HG02678 (cell line): ENCODE results near the gene IFI16.
A peak's percentile ranks its signal among the peaks of the same experiment; 100 is the strongest.
"Not testable (repeated sequence)": the region's sequence is repeated elsewhere in the genome, so short reads cannot be mapped to it uniquely, and the experiment has no call there.

ENCODE experiments used
- ATAC-seq: cut with Tn5 transposase; IDR thresholded peaks from one replicate; pipeline ENCODE4 v1.9.1; 2021; ENCODE audit warnings: mild to moderate bottlenecking, moderate library complexity; ENCODE audit not compliant: unreplicated experiment

The IFI16 gene

GRCh38 chr1:159006210-159006807, 3.4 kb upstream of the IFI16 start:
- ATAC-seq = not testable (repeated sequence)

DNA sequence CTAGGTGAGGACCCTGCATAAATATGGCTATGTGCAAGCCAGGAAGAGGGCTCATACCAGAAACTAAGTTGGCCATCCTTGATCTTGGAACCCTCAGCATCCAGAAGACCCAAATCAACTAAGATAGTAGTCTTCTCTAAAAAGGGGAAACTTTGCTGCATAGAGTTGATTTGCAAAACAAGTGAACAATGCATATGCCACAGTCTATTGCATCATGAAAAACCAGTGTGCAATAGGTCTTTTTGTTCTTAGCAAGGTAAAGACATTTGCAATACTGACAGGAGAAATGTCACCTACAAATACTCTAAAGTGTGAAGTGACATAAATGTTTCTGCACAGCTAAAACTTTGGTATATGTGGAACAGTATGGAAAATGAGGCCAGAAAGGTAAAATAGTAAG, 2.0 kb upstream of the IFI16 start:
- ATAC-seq = no peak

DNA sequence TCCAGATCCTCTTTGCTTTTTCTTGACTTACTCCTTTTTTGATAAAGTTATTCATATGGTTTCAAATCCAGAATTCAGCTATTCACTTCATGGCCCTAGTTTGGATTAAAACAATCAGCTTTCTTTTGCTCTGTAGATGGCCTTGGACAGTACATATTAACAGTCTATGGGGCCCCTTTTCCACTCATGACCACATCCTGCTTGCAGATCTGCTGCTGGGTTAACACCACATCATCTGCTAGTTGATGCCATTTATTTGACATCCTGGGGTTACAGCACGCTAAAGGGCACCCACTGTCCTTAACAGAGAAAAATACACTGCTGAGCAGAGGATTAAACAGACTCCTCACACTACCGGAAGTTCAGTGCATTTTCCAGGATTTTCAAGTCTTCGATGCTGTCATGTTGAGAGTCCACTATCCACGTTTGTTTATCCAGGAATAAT, 941 bp upstream of the IFI16 start:
- ATAC-seq = peak; percentile 76

DNA sequence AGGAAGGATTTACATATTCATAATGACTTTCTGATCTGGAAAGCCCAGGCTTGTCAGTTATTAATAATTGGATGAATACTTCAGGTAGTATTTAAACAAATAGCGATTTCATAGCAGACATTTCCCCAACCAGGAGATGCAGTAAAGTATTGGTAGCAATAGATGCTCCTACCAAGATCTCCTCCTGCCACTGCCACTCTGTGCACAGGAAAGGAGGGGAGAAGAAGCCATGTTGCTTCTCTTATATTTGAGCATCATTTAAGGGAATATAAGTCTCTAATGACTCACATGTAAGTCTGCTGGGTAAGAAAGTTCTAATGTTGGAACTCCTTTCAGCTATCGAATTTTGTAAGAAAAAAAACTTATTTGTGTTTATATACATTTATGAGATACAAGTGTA, 420 bp upstream of the IFI16 start:
- peak; percentile 19 for ATAC-seq

DNA sequence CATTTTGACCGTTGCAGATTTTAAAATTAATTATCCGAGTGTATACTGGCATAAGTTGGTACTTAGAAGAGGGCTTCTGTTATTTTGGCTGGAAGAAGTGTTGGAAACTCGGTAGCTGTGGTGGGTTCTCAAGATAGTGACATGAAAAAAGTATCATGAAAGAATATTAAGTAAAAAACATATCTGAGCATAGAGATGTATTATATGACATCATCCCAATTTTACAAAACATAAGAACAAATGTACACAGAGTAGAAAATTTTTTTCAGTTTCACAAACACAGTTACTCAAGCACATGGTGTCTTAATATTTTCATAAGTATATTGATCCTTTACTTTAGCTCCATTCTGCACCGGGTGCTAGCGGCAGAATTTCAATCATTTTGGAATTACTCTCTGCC, 684 bp downstream of the IFI16 start:
- ATAC-seq = no peak

DNA sequence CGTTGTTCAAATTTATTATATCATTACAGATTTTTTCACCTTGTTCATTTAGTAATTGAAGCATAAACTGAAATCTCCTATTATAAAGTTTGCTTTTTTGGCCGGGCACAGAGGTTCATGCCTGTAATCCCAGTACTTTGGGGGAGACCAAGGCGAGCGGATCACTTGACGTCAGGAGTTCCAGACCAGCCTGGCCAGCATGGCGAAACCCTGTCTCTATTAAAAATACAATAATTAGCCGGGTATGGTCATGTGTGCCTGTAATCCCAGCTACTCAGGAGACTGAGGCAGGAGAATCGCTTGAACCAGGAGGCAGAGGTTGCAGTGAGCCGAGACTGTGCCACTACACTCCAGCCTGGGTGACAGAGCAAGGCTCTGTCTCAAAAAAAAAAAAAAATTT, 1.3 kb downstream of the IFI16 start:
- ATAC-seq = not testable (repeated sequence)

GRCh38 chr1:159011751-159012150, 2.0 kb downstream of the IFI16 start:
- no peak for ATAC-seq

DNA sequence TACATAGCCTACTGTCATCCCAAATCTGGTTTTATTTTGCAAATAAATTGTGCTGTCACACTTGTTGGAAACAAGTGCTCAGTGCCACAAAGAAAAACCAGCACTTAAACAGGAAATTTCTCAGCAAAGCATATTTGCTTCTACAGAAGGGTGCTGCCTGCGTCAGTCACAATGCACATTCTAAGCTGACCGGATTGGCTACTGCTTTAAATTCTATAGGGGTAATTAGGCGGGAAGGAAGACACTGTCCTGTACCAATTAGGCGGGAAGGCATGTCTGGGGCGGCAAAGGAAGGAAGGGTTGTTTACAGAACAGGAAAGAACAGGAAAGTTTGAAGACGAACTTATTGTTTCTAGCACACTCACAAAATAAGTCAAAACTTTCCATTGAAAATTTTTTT, 2.8 kb downstream of the IFI16 start:
- peak; percentile 28 for ATAC-seq

GRCh38 chr1:159014003-159014571, 4.4 kb downstream of the IFI16 start:
- no peak for ATAC-seq

GRCh38 chr1:159014851-159015250, 5.1 kb downstream of the IFI16 start:
- no peak for ATAC-seq

DNA sequence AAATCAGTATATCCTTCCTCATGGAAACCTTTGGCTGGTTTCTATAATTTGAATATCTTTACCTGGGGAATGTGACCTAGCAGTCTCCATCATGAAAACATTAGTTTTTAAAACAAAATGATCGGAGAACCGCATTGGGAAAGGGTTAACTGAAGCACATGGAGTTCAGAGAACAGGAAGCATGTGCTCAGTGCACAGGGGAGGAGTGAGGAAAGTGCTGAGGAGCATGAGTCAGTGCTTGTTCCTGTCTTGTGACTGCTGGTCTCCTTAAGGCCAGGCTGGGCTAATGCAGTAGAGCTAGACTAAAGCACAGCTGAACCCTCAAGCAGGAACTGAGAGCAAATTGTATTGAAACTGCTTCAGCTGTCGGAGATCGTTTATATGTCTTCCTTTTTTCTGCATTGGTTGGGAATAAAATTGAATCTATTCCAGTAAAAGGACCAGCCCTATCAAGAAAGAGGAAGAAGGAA, 5.8 kb downstream of the IFI16 start:
- peak; percentile 95 for ATAC-seq

GRCh38 chr1:159023723-159024122, 14.0 kb downstream of the IFI16 start:
- no peak for ATAC-seq

GRCh38 chr1:159025043-159025442, 15.3 kb downstream of the IFI16 start:
- ATAC-seq = no peak

DNA sequence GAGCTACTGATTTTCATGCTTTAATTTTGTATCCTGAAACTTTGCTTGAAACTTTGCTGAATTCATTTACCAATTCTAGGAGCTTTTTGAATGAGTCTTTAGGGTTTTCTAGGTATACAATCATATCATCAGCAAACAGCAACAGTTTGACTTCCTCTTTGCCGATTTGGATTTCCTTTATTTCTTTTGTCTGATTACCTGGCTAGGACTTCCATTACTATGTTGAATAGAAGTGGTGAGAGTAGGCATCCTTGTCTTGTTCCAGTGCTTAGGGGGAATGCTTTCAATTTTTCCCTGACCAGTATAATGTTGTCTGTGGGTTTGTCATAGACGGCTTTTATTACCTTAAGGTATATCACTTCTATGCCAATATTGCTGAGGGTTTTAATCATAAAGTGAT, 17.1 kb downstream of the IFI16 start:
- ATAC-seq = not testable (repeated sequence)

DNA sequence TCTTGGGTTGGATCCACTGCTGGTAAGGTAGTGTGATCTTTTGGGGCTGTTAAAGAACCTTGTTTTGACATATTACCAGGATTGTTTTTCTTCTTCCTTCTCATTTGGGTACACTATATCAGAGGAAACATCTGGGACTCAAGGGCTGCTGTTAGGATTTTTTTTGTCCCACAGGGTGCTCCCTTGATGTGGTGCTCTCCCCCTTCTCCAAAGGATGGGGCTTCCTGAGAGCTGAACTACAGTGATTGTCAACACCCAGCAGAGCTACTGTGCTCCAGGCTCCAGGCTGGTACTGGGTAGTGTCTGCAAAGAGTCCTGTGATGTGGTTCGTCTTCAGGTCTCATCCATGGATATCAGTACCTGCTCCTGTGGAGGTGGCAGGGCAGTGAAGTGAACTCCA, 20.6 kb downstream of the IFI16 start:
- ATAC-seq = no peak

DNA sequence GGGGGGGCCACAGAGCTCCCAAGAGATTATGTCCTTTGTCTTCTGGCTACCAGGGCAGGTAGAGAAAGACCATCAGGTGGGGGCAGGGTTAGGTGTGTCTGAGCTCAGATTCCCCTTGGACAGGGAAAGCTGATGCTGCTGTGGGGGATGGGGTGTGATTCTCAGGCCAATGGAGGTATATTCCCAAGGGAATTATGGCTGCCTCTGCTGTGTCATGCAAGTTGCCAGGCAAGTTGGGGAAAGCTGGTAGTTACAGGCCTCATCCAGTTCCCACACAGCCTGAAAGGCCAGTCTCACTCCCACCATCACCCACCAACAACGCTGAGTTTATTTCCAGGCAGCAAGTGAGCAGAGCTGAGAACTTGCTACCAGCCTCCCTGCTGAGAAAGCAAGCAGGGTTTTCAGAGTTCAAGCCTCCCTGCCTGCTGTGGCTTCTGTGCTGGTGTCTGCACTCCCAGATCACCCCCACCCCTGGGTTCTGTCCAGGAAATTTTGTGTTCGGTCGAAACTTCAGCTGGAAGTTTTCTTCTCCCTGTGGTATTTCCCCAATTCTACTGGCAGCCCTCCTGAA, 21.3 kb downstream of the IFI16 start:
- ATAC-seq = no peak

GRCh38 chr1:159040206-159040605, 30.5 kb downstream of the IFI16 start:
- no peak for ATAC-seq

GRCh38 chr1:159040893-159041724, 31.4 kb downstream of the IFI16 start:
- no peak for ATAC-seq

DNA sequence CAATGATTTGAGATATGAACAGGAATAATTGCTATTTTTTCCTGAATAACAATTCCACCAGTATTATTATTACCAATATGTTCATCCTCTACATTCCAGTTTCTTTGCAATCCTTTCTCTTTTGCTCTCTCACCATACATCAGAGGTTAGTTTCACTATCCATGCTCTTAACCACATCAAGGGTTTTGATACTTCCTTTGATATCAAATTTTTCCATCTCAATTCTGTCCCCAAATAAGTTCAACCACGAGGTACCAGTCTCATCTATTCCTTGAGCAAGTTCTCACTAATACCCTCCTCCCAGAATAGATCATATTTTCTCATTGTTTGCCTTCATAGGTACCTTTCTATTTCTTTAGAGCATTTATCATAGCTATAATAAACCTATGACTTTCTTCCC, 36.8 kb downstream of the IFI16 start:
- ATAC-seq = not testable (repeated sequence)

- ATAC-seq = no peak
Observed at GRCh38 chr1:159051436-159051835, 41.7 kb downstream of the IFI16 start.

DNA sequence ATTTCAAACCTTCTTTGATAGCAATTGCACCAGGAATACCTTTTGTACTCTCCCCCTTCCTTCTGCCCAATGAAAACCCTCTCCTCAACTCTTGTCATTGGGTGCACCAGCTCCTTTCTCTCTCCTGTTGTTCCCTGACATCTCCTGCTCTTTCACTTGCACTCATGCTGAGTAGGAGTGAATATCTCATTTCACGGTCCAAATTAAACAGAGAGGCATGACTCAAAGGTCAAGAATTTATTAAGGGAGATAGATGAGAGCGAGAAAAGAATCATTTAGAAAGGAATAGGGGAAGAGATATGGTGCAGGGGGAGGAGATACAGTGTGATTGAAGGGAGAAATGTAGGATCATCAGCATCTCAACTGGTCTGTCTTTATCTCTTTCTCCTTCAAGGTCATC, 44.7 kb downstream of the IFI16 start:
- no peak for ATAC-seq

GRCh38 chr1:159055181-159055641, 45.5 kb downstream of the IFI16 start:
- no peak for ATAC-seq
